Subcutaneous abdominal adipose tissue (tissue), 5 donors: ENCODE data around the gene PDE6B.
"Not testable (repeated sequence)": the region's sequence is repeated elsewhere in the genome, so short reads cannot be mapped to it uniquely, and the experiment has no call there.

Experiments
- H3K27ac ChIP-seq: one replicate; pipeline ENCODE4 v1.7.0; 2013; ENCODE audit warnings: low read depth, mild to moderate bottlenecking, inconsistent platforms, low read length, moderate library complexity
- H3K27me3 ChIP-seq, 5 donors: one replicate each; pipeline ENCODE4 v1.7.0; 2013; ENCODE audit warnings: low read length in 5 of 5, inconsistent platforms in 1 of 5; ENCODE audit not compliant: control insufficient read depth in 5 of 5, insufficient read depth in 4 of 5
- H3K36me3 ChIP-seq, 5 donors: one replicate each; pipeline ENCODE4 v1.7.0; 2013; ENCODE audit warnings: low read length in 5 of 5; ENCODE audit not compliant: control insufficient read depth in 5 of 5, insufficient read depth in 5 of 5
- H3K4me1 ChIP-seq, 5 donors: one replicate each; pipeline ENCODE4 v1.7.0; 2013; ENCODE audit warnings: low read length in 5 of 5, mild to moderate bottlenecking in 3 of 5, moderate library complexity in 1 of 5; ENCODE audit not compliant: control insufficient read depth in 5 of 5, insufficient read depth in 5 of 5
- H3K4me3 ChIP-seq, 5 donors: one replicate each; pipeline ENCODE4 v1.7.0; 2013; ENCODE audit warnings: low read length in 5 of 5, low read depth in 1 of 5
- H3K9ac ChIP-seq, 5 donors: one replicate each; pipeline ENCODE4 v1.7.0; 2013; ENCODE audit warnings: low read length in 5 of 5, mild to moderate bottlenecking in 4 of 5, moderate library complexity in 3 of 5
- H3K9me3 ChIP-seq, 5 donors: one replicate each; pipeline ENCODE4 v1.7.0; 2013; ENCODE audit warnings: low read length in 5 of 5; ENCODE audit not compliant: control insufficient read depth in 5 of 5
- donor health status: healthy.
- donor health status: healthy.
- donor health status: healthy.
- donor health status: healthy.
- donor health status: healthy.

The PDE6B gene

GRCh38 chr4:635851-636627, 10.7 kb downstream of the PDE6B start:
- no peak overlapping the region for H3K4me3 ChIP-seq
- H3K4me1 ChIP-seq: no peaks in the 10 kb centered on the region
- H3K9me3 ChIP-seq: peaks cover 4 to 19% (median 18%) of the 10 kb centered on the region in 5 donors
- no peaks in the 10 kb centered on the region for H3K36me3 ChIP-seq
- H3K27ac ChIP-seq: no peak overlapping the region
- H3K27me3 ChIP-seq: peaks cover 3 to 17% (median 9%) of the 10 kb centered on the region in 5 donors
- no peak overlapping the region for H3K9ac ChIP-seq

- no peak overlapping the region for H3K27ac ChIP-seq
- no peaks in the 10 kb centered on the region for H3K4me1 ChIP-seq
- H3K36me3 ChIP-seq: no peaks in the 10 kb centered on the region
- H3K4me3 ChIP-seq: no peak overlapping the region
- peaks cover 3 to 17% (median 9%) of the 10 kb centered on the region in 5 donors for H3K27me3 ChIP-seq
- peaks cover 4 to 20% (median 14%) of the 10 kb centered on the region in 5 donors for H3K9me3 ChIP-seq
- no peak overlapping the region for H3K9ac ChIP-seq
Measured at GRCh38 chr4:636628-637159, 11.3 kb downstream of the PDE6B start.

- Histone ChIP-seq H3K27me3 (peaks cover 3 to 17% (median 9%) of the 10 kb centered on the region in 5 donors), H3K9me3 (peaks cover 0 to 18% (median 6%) of the 10 kb centered on the region in 5 donors), H3K4me1 (no peaks in the 10 kb centered on the region), H3K9ac (no peak overlapping the region), H3K27ac (no peak overlapping the region), H3K4me3 (no peak overlapping the region), H3K36me3 (no peaks in the 10 kb centered on the region)
Measured at GRCh38 chr4:637536-638280, 12.3 kb downstream of the PDE6B start.

GRCh38 chr4:642366-642765, 17.0 kb downstream of the PDE6B start:
- peaks cover 0 to 13% (median 2%) of the 10 kb centered on the region in 5 donors for H3K9me3 ChIP-seq
- not testable (repeated sequence) for H3K4me3 ChIP-seq, H3K9ac ChIP-seq, H3K36me3 ChIP-seq, H3K27ac ChIP-seq, H3K27me3 ChIP-seq, H3K4me1 ChIP-seq

- H3K9ac ChIP-seq: no peak overlapping the region
- no peak overlapping the region for H3K27ac ChIP-seq
- H3K27me3 ChIP-seq: peaks cover 14 to 31% (median 28%) of the 10 kb centered on the region in 5 donors
- no peak overlapping the region for H3K4me3 ChIP-seq
- no peaks in the 10 kb centered on the region for H3K4me1 ChIP-seq
- peaks cover 0 to 10% (median under 1%) of the 10 kb centered on the region in 5 donors for H3K9me3 ChIP-seq
- no peaks in the 10 kb centered on the region for H3K36me3 ChIP-seq
Measured at GRCh38 chr4:646460-646859, 21.1 kb downstream of the PDE6B start.

GRCh38 chr4:647481-647880, 22.1 kb downstream of the PDE6B start:
- no peak overlapping the region for H3K9ac ChIP-seq
- no peaks in the 10 kb centered on the region for H3K4me1 ChIP-seq
- H3K9me3 ChIP-seq: peaks cover 0 to 2% (median 0%) of the 10 kb centered on the region in 5 donors
- H3K27ac ChIP-seq: no peak overlapping the region
- H3K4me3 ChIP-seq: no peak overlapping the region
- H3K27me3 ChIP-seq: peaks cover 14 to 37% (median 29%) of the 10 kb centered on the region in 5 donors
- H3K36me3 ChIP-seq: no peaks in the 10 kb centered on the region

GRCh38 chr4:648579-649292, 23.4 kb downstream of the PDE6B start:
- no peaks in the 10 kb centered on the region for H3K36me3 ChIP-seq
- H3K27ac ChIP-seq: no peak overlapping the region
- H3K9me3 ChIP-seq: peaks cover 0 to 2% (median 0%) of the 10 kb centered on the region in 5 donors
- peaks cover 14 to 39% (median 31%) of the 10 kb centered on the region in 5 donors for H3K27me3 ChIP-seq
- no peak overlapping the region for H3K9ac ChIP-seq
- H3K4me3 ChIP-seq: no peak overlapping the region
- no peaks in the 10 kb centered on the region for H3K4me1 ChIP-seq

- no peak overlapping the region for H3K9ac ChIP-seq
- H3K4me3 ChIP-seq: no peak overlapping the region
- H3K27me3 ChIP-seq: peaks cover 14 to 43% (median 32%) of the 10 kb centered on the region in 5 donors
- H3K27ac ChIP-seq: no peak overlapping the region
- no peaks in the 10 kb centered on the region for H3K9me3 ChIP-seq
- H3K36me3 ChIP-seq: no peaks in the 10 kb centered on the region
- H3K4me1 ChIP-seq: no peaks in the 10 kb centered on the region
Measured at GRCh38 chr4:649293-649625, 23.9 kb downstream of the PDE6B start.

- Histone ChIP-seq H3K9ac (no peak overlapping the region), H3K36me3 (no peaks in the 10 kb centered on the region), H3K4me3 (no peak overlapping the region), H3K4me1 (no peaks in the 10 kb centered on the region), H3K9me3 (no peaks in the 10 kb centered on the region), H3K27ac (no peak overlapping the region), H3K27me3 (peaks cover 14 to 48% (median 32%) of the 10 kb centered on the region in 5 donors)
Measured at GRCh38 chr4:649751-650310, 24.5 kb downstream of the PDE6B start.
